ENCODE measurements around the gene MAGEC3.

MAGEC3 gene

DNA sequence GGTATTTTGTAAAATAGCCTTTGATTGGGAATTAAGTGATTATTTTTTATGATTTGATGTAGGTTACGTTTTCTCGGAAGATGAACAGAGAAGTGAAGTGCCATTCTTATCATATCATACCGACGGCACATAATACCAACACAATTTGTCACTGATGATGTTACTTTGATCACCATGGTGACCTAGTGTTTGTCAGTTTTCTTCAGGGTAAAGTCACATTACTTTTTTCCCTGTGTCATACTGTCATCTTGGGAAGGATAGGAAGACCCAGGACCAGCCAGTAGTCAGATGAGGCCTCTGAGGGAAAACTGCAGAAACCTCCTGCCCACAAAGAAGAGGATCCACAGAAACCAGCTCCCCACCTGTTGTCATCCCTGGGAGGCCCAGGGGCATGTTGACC lies 64.2 kb downstream of the MAGEC3 start:
- Histone ChIP-seq H3K4me3 (ENCODE audit: low read length) (no peak overlapping the region), H3K36me3 (ENCODE audit: control insufficient read depth, insufficient read depth, low read length) (no peaks in the 10 kb centered on the region), H3K9ac (ENCODE audit: low read length) (no peak overlapping the region), H3K27me3 (ENCODE audit: control insufficient read depth, insufficient read depth, low read length) (no peaks in the 10 kb centered on the region), H3K27ac (ENCODE audit: low read depth, low read length) (no peak overlapping the region), H3K4me1 (ENCODE audit: control insufficient read depth, insufficient read depth, low read length) (no peaks in the 10 kb centered on the region)

DNA sequence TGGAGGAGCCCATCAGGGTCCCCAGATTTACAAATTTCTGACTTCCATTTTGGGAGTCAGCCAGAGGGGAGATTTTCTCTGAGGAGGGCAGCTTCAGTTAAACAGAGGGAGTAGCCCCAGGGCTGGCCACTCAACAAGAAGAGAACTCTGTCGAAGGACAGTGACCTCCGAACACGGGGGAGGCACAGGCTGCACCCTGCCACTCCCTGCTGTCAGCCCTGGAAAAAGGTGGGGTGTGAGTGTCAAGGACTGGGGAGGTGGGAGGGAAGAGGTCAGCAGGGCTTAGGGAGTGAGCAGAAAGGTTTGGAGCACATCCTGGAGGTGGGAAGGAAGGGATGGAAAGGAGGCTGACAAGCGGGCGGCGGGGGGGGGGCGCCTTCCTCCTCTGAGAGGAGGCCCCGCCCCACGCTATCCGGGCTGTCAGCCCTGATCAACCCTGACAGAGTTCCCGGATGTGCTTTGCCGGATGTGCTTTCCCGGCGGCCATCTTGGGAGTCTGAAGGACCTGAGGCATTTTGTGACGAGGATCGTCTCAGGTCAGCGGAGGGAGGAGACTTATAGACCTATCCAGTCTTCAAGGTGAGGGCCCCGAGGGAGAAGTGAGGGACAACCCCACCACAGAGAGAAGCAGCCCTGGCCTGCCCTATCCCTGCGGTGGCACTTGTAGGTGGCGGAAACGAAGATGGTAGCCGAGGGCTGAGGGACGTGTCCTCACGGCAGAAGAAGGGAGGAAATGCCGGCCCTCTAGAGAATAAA lies 65.5 kb downstream of the MAGEC3 start, which contains the start of gene MAGEC1:
Gene MAGEC1, plus strand, starts transcription at position 495 of the 756 bp plus-strand sequence. CDS start 1,179 bp downstream, outside the sequence.
- Histone ChIP-seq H3K4me1 (ENCODE audit: control insufficient read depth, insufficient read depth, low read length) (no peaks in the 10 kb centered on the region), H3K27ac (ENCODE audit: low read depth, low read length) (no peak within 1 kb of the TSS), H3K9ac (ENCODE audit: low read length) (no peak within 1 kb of the TSS), H3K36me3 (ENCODE audit: control insufficient read depth, insufficient read depth, low read length) (no peaks in the 10 kb centered on the region), H3K4me3 (ENCODE audit: low read length) (no peak within 1 kb of the TSS), H3K27me3 (ENCODE audit: control insufficient read depth, insufficient read depth, low read length) (no peaks in the 10 kb centered on the region)

DNA sequence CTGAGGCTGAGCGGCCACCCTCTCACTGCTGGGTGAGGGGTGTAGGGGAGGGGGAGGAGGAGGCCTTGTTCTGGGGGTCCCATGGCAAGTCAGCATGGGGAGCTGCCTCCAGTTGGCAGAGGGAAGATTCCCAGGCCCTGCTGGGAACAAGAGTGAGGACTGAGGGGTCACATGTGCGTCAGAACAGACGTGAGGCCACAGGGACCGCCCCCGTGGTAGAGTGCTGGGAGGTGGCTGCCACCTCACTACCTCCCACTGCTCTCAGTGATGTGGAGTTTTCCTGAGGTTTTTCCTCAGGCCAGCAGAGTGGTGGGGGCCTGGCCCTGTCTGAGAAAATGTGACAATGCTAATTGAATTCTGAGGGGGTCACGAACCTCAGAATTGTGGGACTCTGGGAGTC lies 66.1 kb downstream of the MAGEC3 start:
- Histone ChIP-seq H3K9ac (ENCODE audit: low read length) (no peak overlapping the region), H3K27me3 (ENCODE audit: control insufficient read depth, insufficient read depth, low read length) (no peaks in the 10 kb centered on the region), H3K27ac (ENCODE audit: low read depth, low read length) (no peak overlapping the region), H3K4me3 (ENCODE audit: low read length) (no peak overlapping the region), H3K4me1 (ENCODE audit: control insufficient read depth, insufficient read depth, low read length) (no peaks in the 10 kb centered on the region), H3K36me3 (ENCODE audit: control insufficient read depth, insufficient read depth, low read length) (no peaks in the 10 kb centered on the region)

DNA sequence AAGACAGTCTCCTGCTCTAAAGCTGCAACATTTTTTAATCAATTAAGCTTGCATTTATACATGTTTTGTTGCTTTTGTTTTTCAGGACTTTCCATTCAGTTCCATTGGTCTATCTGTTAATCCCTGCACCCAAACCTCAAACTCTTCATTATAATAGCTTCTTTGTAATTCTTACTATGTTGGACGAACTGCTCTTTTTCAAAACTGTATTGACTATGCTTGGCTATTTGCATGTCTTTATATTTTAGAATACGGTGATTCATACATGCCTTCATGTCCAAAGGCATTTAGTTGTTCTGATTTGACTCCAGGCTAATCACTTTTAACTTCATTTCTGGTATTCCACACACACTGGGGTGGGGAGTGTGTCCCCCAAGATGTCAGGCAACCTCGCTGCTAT lies 79.7 kb downstream of the MAGEC3 start:
- no peaks in the 10 kb centered on the region for H3K4me1 ChIP-seq (ENCODE audit: control insufficient read depth, insufficient read depth, low read length)
- no peak overlapping the region for H3K9ac ChIP-seq (ENCODE audit: low read length)
- no peak overlapping the region for H3K27ac ChIP-seq (ENCODE audit: low read depth, low read length)
- H3K36me3 ChIP-seq (ENCODE audit: control insufficient read depth, insufficient read depth, low read length), result no peaks in the 10 kb centered on the region
- no peaks in the 10 kb centered on the region for H3K27me3 ChIP-seq (ENCODE audit: control insufficient read depth, insufficient read depth, low read length)
- H3K4me3 ChIP-seq (ENCODE audit: low read length), result no peak overlapping the region

DNA sequence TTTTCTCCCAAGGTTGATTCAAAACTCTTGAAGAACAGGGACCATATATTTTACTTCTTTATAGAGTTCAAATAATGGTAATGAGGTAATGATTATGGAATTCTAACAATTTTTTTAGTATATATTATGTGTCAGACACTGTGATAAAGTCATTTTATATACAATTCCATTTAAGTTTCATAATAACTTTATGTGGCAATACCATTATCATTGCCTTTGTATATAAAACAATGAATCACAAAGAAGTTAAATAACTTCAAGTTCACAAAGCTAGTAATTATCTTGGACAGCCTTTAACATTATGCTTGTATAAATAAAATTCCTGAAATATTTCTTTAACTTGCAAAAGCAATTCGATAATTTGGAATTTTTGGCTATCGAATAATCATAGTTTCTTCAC lies 86.2 kb downstream of the MAGEC3 start:
- Histone ChIP-seq H3K9ac (ENCODE audit: low read length) (no peak overlapping the region), H3K27ac (ENCODE audit: low read depth, low read length) (no peak overlapping the region), H3K4me3 (ENCODE audit: low read length) (no peak overlapping the region), H3K4me1 (ENCODE audit: control insufficient read depth, insufficient read depth, low read length) (no peaks in the 10 kb centered on the region), H3K36me3 (ENCODE audit: control insufficient read depth, insufficient read depth, low read length) (no peaks in the 10 kb centered on the region), H3K27me3 (ENCODE audit: control insufficient read depth, insufficient read depth, low read length) (no peaks in the 10 kb centered on the region)

DNA sequence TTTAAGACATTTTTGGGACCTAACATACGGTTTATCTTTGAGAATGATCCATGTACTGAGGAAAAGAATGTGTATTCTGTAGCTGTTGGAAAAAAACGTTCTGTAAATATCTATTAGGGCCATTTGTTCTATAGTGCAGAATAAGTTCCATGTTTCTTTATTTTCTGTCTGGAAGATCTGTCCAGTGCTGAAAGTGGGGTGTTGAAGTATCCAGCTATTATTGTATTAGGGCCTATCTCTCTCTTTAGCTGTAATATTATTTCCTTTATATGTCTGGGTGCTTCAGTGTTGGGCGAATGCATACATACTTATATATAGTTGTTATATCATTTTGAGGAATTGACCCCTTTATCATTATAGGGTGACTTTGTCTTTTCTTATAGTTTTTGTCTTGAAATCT lies 90.3 kb downstream of the MAGEC3 start:
- Histone ChIP-seq H3K4me1 (ENCODE audit: control insufficient read depth, insufficient read depth, low read length) (no peaks in the 10 kb centered on the region), H3K36me3 (ENCODE audit: control insufficient read depth, insufficient read depth, low read length) (no peaks in the 10 kb centered on the region), H3K9ac (ENCODE audit: low read length) (no peak overlapping the region), H3K27ac (ENCODE audit: low read depth, low read length) (no peak overlapping the region), H3K27me3 (ENCODE audit: control insufficient read depth, insufficient read depth, low read length) (no peaks in the 10 kb centered on the region), H3K4me3 (ENCODE audit: low read length) (no peak overlapping the region)

DNA sequence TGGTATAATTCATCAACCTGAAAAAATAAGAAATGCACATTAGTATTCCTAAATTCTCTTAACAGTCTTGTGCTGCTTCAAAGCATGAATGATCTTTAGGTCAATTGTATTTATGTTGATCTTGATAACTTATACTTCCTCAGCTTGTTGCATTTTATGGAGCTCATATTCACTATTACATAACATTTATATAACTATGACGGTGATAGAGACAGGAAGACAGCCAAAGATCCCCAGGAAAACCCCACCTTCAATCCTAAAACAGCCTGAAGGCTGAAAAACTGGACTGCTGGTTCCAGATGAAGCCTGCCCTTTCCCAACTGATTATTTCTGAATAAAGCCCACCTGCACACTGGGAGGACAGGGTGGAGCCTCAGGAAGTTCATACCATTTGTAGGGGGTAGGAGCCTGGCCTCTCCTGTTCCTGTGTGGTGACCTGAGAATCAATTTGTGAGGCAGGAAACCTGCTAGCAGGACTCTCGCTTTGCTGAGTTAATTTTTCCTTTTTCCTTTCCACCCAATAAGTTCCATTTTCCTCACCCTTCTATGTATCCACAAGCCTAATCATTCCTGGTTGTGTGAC lies 96.0 kb downstream of the MAGEC3 start:
- Histone ChIP-seq H3K27ac (ENCODE audit: low read depth, low read length) (no peak overlapping the region), H3K9ac (ENCODE audit: low read length) (no peak overlapping the region), H3K27me3 (ENCODE audit: control insufficient read depth, insufficient read depth, low read length) (no peaks in the 10 kb centered on the region), H3K36me3 (ENCODE audit: control insufficient read depth, insufficient read depth, low read length) (no peaks in the 10 kb centered on the region), H3K4me3 (ENCODE audit: low read length) (no peak overlapping the region), H3K4me1 (ENCODE audit: control insufficient read depth, insufficient read depth, low read length) (no peaks in the 10 kb centered on the region)

DNA sequence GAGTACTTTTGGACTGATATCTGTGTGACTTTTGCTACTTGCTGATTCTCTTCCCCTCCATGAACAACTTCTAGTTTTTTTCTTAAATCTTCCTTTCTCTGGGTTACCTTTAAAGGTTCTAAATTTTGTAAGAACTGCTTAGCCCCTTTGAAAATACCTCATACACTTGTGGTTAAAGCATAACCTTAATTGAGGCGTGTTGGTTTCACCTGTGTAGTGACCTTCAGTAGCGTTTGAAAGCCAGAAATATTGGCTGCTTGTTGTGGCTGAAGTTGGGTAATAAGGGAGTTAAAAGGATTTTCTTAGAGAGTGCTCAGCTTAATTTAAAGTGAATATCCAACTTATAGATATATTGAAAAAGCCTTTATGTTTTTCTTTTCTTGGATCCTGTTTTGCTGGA lies 97.5 kb downstream of the MAGEC3 start:
- H3K4me3 ChIP-seq (ENCODE audit: low read length), result no peak overlapping the region
- no peak overlapping the region for H3K9ac ChIP-seq (ENCODE audit: low read length)
- H3K4me1 ChIP-seq (ENCODE audit: control insufficient read depth, insufficient read depth, low read length), result no peaks in the 10 kb centered on the region
- no peaks in the 10 kb centered on the region for H3K27me3 ChIP-seq (ENCODE audit: control insufficient read depth, insufficient read depth, low read length)
- no peak overlapping the region for H3K27ac ChIP-seq (ENCODE audit: low read depth, low read length)
- H3K36me3 ChIP-seq (ENCODE audit: control insufficient read depth, insufficient read depth, low read length), result no peaks in the 10 kb centered on the region

DNA sequence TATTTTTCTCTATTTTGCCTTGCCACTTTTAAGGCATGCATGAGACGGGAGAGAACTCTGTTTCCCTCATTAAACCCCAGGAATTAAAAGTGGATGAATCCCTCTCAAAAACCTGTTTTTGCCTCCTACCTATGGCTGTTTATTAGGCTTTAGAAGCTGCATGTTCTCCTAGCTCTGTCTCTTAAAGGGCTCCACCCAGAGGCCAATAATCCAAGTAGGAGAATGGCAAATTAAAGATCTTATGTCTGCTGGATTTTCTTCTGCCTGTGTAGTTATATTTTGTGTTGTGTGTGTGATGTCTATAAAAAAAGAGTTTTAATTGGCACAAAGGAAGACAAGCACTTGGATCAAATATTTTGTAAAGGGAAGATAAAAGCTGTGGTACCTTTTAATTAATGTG lies 98.0 kb downstream of the MAGEC3 start:
- Histone ChIP-seq H3K4me1 (ENCODE audit: control insufficient read depth, insufficient read depth, low read length) (no peaks in the 10 kb centered on the region), H3K27me3 (ENCODE audit: control insufficient read depth, insufficient read depth, low read length) (no peaks in the 10 kb centered on the region), H3K36me3 (ENCODE audit: control insufficient read depth, insufficient read depth, low read length) (no peaks in the 10 kb centered on the region), H3K27ac (ENCODE audit: low read depth, low read length) (no peak overlapping the region), H3K9ac (ENCODE audit: low read length) (no peak overlapping the region), H3K4me3 (ENCODE audit: low read length) (no peak overlapping the region)

DNA sequence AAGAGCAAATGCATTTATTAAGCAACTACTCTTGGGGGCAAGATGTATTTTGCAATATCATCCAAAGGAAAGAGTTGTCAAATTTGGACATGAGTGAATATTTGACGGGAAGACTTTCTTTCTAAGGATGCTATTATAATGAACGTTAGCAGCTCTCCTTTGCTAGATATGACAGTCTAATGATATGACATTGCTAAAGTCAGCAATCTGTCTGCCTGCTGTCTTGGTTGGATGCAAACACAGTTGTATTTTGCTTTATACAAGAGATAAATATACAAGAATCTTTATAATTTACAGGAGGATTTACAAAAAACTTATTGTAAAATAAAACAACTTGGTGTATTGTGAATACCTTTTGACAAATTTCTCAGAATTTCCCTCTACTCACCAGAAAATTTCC lies 103.1 kb downstream of the MAGEC3 start:
- no peak overlapping the region for H3K9ac ChIP-seq (ENCODE audit: low read length)
- H3K27me3 ChIP-seq (ENCODE audit: control insufficient read depth, insufficient read depth, low read length), result no peaks in the 10 kb centered on the region
- H3K4me3 ChIP-seq (ENCODE audit: low read length), result no peak overlapping the region
- H3K4me1 ChIP-seq (ENCODE audit: control insufficient read depth, insufficient read depth, low read length), result no peaks in the 10 kb centered on the region
- H3K36me3 ChIP-seq (ENCODE audit: control insufficient read depth, insufficient read depth, low read length), result no peaks in the 10 kb centered on the region
- no peak overlapping the region for H3K27ac ChIP-seq (ENCODE audit: low read depth, low read length)

DNA sequence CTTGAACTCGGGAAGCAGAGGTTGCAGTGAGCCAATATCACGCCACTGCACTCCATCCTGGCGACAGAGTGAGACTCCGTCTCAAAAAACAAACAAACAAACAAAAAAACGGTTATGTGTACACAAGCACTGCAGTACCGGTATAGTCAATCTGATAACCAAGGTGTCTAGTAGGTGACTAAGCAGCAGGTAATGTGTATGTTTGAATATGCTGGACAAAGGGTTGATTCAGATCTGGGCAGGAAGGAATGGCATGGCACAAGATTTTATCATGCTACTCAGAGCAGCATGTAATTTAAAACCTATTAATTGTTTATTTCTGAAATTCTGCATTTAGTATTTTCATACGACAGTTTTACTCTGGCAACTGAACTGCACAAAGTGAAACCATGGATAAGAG lies 107.3 kb downstream of the MAGEC3 start:
- Histone ChIP-seq H3K9ac (ENCODE audit: low read length) (no peak overlapping the region), H3K36me3 (ENCODE audit: control insufficient read depth, insufficient read depth, low read length) (no peaks in the 10 kb centered on the region), H3K27me3 (ENCODE audit: control insufficient read depth, insufficient read depth, low read length) (no peaks in the 10 kb centered on the region), H3K4me3 (ENCODE audit: low read length) (no peak overlapping the region), H3K27ac (ENCODE audit: low read depth, low read length) (no peak overlapping the region), H3K4me1 (ENCODE audit: control insufficient read depth, insufficient read depth, low read length) (no peaks in the 10 kb centered on the region)

DNA sequence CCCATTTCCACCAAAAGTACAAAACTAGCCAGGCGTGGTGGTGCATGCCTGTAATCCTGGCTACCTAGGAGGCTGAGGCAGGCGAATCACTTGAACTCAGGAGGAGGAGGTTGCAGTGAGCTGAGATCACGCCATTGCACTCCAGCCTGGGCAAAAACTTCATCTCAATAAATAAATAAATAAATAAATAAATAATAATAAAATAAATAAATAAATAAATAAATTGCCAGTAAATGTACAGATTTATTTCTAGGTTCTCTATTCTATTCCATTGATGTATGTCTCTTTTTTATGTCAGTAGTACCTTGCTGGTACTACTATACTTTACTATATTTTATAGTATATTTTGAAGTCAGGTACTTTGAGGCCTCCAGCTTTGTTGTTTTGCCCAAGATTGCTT lies 109.2 kb downstream of the MAGEC3 start:
- Histone ChIP-seq H3K27ac (ENCODE audit: low read depth, low read length) (no peak overlapping the region), H3K9ac (ENCODE audit: low read length) (no peak overlapping the region), H3K4me1 (ENCODE audit: control insufficient read depth, insufficient read depth, low read length) (no peaks in the 10 kb centered on the region)

More for the DNA sequence above, 109.2 kb downstream of the MAGEC3 start:
- Histone ChIP-seq H3K36me3 (ENCODE audit: control insufficient read depth, insufficient read depth, low read length) (no peaks in the 10 kb centered on the region), H3K4me3 (ENCODE audit: low read length) (no peak overlapping the region), H3K27me3 (ENCODE audit: control insufficient read depth, insufficient read depth, low read length) (no peaks in the 10 kb centered on the region)

Measured in rectal smooth muscle tissue (tissue), 1 donor.